Mucosa of rectum (tissue), 2 donors: ENCODE data around the gene LAMP1.

Experiments used
- H3K27ac ChIP-seq, 2 donors: one replicate each; pipeline ENCODE4 v1.7.0; 2013; ENCODE audit warnings: inconsistent platforms in 2 of 2, low read depth in 2 of 2, low read length in 2 of 2
- H3K27me3 ChIP-seq, 2 donors: one replicate each; pipeline ENCODE4 v1.7.0; 2013; ENCODE audit warnings: low read length in 2 of 2; ENCODE audit not compliant: control insufficient read depth in 2 of 2, insufficient read depth in 2 of 2
- H3K36me3 ChIP-seq, 2 donors: one replicate each; pipeline ENCODE4 v1.7.0; 2013; ENCODE audit warnings: low read length in 2 of 2; ENCODE audit not compliant: control insufficient read depth in 2 of 2, insufficient read depth in 2 of 2
- H3K4me1 ChIP-seq, 2 donors: one replicate each; pipeline ENCODE4 v1.7.0; 2013; ENCODE audit warnings: low read length in 2 of 2, mild to moderate bottlenecking in 1 of 2; ENCODE audit not compliant: control insufficient read depth in 2 of 2, insufficient read depth in 2 of 2
- H3K4me3 ChIP-seq, 2 donors: one replicate each; pipeline ENCODE4 v1.7.0; 2013; ENCODE audit warnings: low read length in 2 of 2
- H3K9ac ChIP-seq, 2 donors: one replicate each; pipeline ENCODE4 v1.7.0; 2013; ENCODE audit warnings: low read length in 2 of 2, low read depth in 1 of 2, mild to moderate bottlenecking in 1 of 2
- H3K9me3 ChIP-seq, 2 donors: one replicate each; pipeline ENCODE4 v1.7.0; 2013; ENCODE audit warnings: low read length in 2 of 2; ENCODE audit not compliant: control insufficient read depth in 2 of 2
- donor health status: healthy.
- donor health status: Normal muscosa, but diverticular disease.

The LAMP1 gene

DNA sequence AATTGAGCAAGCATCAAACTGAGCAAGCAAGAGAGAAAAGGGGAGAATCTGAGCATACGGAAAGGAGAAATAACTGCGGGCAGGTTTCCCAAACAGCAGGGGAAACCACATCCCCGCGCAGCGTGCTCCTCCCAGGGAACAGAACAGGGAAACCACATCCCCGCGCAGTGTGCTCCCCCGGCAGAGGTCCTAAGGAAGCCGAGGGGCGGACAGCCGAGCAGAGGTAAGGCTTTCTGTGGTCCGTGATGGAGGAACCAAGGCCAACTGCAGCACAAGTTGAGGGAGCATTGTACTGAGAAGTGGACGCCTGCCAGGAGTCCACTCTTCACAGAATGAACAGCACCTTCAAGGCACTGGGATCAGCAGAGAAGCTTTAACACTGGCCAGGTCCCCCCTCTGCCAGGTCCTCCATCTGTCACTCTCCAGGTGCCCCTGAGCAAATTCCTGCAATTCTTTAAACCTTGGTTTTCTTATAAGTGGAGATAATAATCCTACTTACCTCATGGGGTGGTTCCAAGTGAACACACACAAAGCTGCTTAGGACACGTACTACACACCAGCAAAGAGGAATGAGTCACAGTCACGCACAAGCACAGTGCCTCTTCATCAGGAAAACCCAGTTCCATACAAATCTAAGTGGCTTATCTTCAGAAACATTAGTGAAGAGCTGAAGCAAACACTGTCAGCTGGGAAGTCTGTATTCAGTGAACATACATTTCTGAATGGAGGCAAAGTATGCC is 23.0 kb upstream of the LAMP1 start:
- Histone ChIP-seq H3K36me3 (peaks cover 0 to 3% of the 10 kb centered on the region in 2 donors), H3K4me1 (no peaks in the 10 kb centered on the region), H3K9ac (no peak overlapping the region), H3K9me3 (peaks cover 0 to 2% of the 10 kb centered on the region in 2 donors), H3K27me3 (no peaks in the 10 kb centered on the region), H3K4me3 (no peak overlapping the region), H3K27ac (no peak overlapping the region)

DNA sequence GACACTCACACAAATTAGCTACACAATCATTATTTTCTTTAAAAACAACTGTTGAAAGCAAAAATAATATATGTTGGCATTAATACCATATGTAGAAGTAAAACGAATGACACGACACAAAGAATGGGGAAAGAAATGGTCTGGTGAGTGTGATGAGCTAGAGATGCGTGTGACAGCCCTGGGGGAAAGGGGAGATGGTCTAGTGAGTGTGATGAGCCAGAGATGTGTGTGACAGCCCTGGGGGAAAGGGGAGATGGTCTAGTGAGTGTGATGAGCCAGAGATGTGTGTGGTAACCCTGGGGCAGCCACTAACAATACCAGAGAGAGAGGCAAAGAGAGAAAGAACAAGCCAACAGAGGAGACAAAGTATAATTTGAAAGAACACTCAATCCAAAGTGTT is 22.3 kb upstream of the LAMP1 start:
- H3K4me3 ChIP-seq: no peak overlapping the region
- no peaks in the 10 kb centered on the region for H3K27me3 ChIP-seq
- no peak overlapping the region for H3K27ac ChIP-seq
- peaks cover 0 to 3% of the 10 kb centered on the region in 2 donors for H3K9me3 ChIP-seq
- H3K36me3 ChIP-seq: peaks cover 0 to 3% of the 10 kb centered on the region in 2 donors
- no peaks in the 10 kb centered on the region for H3K4me1 ChIP-seq
- no peak overlapping the region for H3K9ac ChIP-seq

DNA sequence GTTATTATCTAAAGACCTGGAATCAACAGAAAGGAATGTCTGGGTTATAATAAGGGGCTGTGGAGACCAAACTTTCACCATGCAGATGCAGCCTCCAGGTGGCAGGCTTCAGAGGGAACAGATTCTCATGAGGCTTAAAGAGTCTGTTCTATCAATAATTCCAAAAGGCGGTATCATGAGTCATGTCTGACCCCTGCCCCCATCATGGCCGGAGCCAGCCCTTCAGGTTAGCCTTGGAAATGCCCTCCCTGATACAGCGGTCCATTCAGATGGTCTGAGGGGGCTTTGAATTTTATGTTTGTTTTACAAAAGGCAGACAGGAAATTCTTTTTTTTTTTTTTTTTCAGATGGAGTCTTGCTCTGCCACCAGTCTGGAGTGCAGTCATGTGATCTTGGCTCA is 21.7 kb upstream of the LAMP1 start:
- no peak overlapping the region for H3K27ac ChIP-seq
- H3K4me1 ChIP-seq: no peaks in the 10 kb centered on the region
- H3K27me3 ChIP-seq: no peaks in the 10 kb centered on the region
- H3K9me3 ChIP-seq: peaks cover 0 to 3% of the 10 kb centered on the region in 2 donors
- H3K4me3 ChIP-seq: no peak overlapping the region
- H3K36me3 ChIP-seq: peaks cover 0 to 3% of the 10 kb centered on the region in 2 donors
- no peak overlapping the region for H3K9ac ChIP-seq

DNA sequence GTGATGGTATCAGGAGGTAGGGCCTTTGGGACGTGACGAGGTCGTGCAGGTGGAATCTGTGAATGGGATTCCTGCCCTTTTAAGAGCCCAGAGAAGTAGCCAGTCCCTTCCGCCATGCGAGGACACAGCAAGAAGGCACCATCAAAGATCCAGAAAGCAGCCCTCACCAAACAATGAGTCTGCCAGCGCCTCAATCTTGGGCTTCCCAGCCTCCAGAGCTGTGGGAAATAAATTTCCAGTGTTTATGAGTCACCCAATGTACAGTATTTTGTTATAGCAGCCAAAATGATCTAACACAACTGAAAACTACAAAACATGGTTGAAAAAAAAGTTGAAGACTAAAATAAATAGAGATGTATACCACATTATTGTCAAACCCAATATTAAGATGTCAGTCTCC is 16.9 kb upstream of the LAMP1 start:
- no peak overlapping the region for H3K9ac ChIP-seq
- no peaks in the 10 kb centered on the region for H3K36me3 ChIP-seq
- H3K4me3 ChIP-seq: no peak overlapping the region
- H3K27ac ChIP-seq: no peak overlapping the region
- no peaks in the 10 kb centered on the region for H3K27me3 ChIP-seq
- H3K4me1 ChIP-seq: no peaks in the 10 kb centered on the region
- H3K9me3 ChIP-seq: peaks cover 0 to 3% of the 10 kb centered on the region in 2 donors

DNA sequence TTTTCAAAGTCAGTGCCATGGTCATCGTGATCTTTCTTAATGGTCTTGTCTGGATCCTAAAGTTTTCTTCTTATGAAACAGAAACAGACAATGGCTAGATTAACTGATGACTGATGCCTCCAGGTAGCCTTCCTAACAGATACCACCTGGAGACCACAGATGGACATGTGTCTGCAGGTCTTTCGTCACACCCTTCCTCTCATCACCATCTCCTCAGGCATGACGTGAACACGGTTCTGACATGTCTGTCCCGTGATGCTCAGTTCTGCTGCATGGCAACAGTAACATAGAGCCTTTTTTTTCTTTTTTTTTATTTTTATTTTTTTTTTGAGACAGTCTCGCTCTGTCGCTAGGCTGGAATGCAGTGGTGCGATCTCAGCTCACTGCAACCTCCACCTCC is 13.1 kb upstream of the LAMP1 start:
- no peak overlapping the region for H3K9ac ChIP-seq
- no peak overlapping the region for H3K27ac ChIP-seq
- H3K4me3 ChIP-seq: no peak overlapping the region
- H3K9me3 ChIP-seq: peaks cover 0 to 2% of the 10 kb centered on the region in 2 donors
- H3K27me3 ChIP-seq: peaks cover 0 to 3% of the 10 kb centered on the region in 2 donors
- no peaks in the 10 kb centered on the region for H3K36me3 ChIP-seq
- no peaks in the 10 kb centered on the region for H3K4me1 ChIP-seq

DNA sequence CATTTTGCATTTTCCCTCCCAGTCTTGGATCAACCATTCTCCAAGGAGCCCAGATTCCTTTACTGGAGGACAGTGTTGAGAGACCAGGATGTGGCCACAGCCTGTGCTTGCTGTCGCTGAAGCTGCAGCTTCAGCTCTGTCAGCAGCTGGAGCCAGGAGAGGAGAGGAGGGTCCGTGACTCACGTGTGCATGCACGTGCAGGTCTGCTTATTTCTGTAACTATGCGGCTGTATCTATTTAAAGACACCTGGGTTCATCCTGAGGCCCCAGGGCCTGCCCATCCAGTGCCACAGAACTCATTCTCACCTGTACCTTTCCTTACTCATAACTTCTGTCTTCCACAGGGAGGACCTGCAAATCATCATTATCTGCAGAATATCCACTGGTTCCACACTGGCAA is 8.2 kb upstream of the LAMP1 start:
- Histone ChIP-seq H3K27me3 (peaks cover 2 to 3% of the 10 kb centered on the region in 2 donors), H3K4me3 (no peak overlapping the region), H3K4me1 (no peaks in the 10 kb centered on the region), H3K27ac (no peak overlapping the region), H3K36me3 (no peaks in the 10 kb centered on the region), H3K9me3 (no peaks in the 10 kb centered on the region), H3K9ac (no peak overlapping the region)

DNA sequence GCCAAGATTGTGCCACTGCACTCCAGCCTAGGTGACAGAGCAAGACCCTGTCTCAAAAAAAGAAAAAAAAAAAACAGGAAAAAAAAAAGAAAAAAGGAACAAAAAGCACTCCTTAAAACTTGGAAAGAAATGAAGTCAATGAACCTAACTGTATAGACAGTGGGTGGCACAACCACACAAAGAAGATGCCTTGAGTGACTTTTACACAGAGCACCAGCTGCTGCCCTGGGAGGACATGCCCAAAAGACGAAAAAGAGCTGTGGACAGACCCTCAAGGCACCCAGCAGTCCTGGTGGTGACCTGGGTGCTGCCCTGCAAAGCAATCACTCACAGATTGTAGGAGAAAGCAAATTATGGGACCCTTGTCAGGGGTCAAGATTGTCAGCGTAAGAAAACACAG is 5.9 kb upstream of the LAMP1 start:
- Histone ChIP-seq H3K9me3 (no peaks in the 10 kb centered on the region), H3K27me3 (peaks cover 2 to 3% of the 10 kb centered on the region in 2 donors), H3K9ac (no peak overlapping the region), H3K27ac (no peak overlapping the region), H3K36me3 (no peaks in the 10 kb centered on the region), H3K4me3 (no peak overlapping the region), H3K4me1 (no peaks in the 10 kb centered on the region)

DNA sequence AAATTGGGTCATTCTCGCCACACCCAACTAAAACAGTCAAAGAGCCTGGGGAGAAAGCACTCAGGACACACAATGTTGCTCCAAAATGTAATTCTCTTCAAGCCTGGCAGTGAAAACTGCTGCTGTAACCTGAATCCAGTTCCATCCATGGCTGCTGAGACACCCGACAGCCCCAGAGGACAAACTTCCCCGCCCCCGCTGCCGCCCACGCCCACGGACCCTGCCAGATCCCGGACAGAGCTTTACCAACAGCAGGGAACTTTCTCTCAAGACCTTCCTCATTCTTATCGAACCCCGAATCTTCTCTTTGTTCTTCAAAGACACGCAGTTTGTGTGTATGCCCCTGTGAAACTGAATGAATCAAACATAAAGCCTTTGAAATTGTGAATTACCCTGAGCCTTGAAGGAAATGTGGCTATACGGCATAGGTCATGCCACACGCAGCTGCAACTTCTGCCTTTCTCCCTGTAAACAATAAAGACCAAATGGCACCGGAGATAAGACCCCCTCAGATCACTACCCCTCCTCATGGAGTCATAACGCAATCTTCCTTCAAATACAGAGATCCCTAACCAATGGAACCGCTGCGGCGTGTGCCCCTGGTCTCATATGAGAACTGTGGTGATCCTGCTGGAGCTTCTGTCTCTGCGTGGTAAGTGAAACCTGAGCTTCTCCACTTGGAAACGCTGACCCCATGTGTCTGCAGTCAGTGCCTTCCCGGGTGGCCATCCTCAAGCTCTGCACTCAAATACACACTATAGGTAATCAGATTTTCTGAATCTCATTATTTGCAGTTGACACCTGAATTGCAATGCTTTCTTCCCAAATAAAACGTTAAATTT is 4.8 kb upstream of the LAMP1 start:
- H3K4me1 ChIP-seq: peaks cover 0 to 3% of the 10 kb centered on the region in 2 donors
- peak overlapping the region; percentile 10 to 16 for H3K4me3 ChIP-seq
- no peaks in the 10 kb centered on the region for H3K9me3 ChIP-seq
- H3K36me3 ChIP-seq: no peaks in the 10 kb centered on the region
- peaks cover 2 to 3% of the 10 kb centered on the region in 2 donors for H3K27me3 ChIP-seq
- no peak overlapping the region for H3K9ac ChIP-seq
- no peak overlapping the region for H3K27ac ChIP-seq

DNA sequence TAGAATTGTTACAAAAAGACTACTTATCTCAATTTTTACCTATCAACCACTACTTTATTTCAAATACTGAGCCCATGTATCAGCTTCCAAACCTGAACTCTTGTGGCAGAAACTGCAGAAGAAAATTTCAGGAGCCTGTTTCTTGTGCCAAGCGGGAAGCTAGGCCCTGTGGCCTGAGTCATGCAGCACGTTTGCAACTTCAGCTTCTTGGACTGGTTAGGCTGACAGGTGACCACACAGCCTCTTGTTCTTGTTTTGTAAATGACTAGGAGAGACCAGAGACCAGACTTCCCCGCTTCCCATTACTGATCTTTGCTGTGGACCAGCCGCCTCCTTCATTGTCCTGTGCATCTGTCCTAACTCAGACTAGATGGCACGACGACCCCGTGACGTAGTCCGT is 3.4 kb upstream of the LAMP1 start:
- H3K27me3 ChIP-seq: peaks cover 0 to 2% of the 10 kb centered on the region in 2 donors
- no peak overlapping the region for H3K4me3 ChIP-seq
- H3K27ac ChIP-seq: no peak overlapping the region
- no peaks in the 10 kb centered on the region for H3K36me3 ChIP-seq
- peaks cover 7 to 10% of the 10 kb centered on the region in 2 donors for H3K4me1 ChIP-seq
- no peaks in the 10 kb centered on the region for H3K9me3 ChIP-seq
- H3K9ac ChIP-seq: no peak overlapping the region

DNA sequence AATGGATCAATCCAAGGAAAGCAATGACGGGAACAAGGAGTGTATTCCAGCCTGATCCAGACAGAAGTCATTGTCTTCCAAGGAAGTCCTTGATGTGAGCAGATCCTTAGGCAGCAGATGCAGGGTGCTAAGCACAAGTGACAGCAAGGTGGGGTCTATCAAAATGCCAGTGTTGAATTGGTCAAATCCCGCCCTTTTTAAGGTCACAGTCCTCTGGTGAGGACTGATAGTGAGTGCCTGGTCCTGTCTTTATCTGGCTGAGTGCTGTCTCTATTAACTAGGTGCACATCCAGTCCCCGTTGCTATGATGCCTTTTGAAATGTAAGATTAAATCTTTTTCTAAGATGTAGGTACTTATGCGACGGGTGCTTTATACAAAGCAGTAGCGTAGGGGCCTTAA is 1.3 kb upstream of the LAMP1 start:
- Histone ChIP-seq H3K9ac (no peak overlapping the region), H3K4me1 (peaks cover 7 to 10% of the 10 kb centered on the region in 2 donors), H3K36me3 (no peaks in the 10 kb centered on the region), H3K9me3 (no peaks in the 10 kb centered on the region), H3K27me3 (peaks cover 0 to 2% of the 10 kb centered on the region in 2 donors), H3K27ac (no peak overlapping the region), H3K4me3 (no peak overlapping the region)
